ENCODE results near the gene HOXA9. TPM values are rescaled to one million over a fixed set of nuclear protein-coding genes. Genes with fewer than 3 reads are reported as not detected.

HOXA9 gene
- total RNA-seq, 8 experiments from 2014 or later, result 1.3 to 95.2 (median 2.5) TPM

DNA sequence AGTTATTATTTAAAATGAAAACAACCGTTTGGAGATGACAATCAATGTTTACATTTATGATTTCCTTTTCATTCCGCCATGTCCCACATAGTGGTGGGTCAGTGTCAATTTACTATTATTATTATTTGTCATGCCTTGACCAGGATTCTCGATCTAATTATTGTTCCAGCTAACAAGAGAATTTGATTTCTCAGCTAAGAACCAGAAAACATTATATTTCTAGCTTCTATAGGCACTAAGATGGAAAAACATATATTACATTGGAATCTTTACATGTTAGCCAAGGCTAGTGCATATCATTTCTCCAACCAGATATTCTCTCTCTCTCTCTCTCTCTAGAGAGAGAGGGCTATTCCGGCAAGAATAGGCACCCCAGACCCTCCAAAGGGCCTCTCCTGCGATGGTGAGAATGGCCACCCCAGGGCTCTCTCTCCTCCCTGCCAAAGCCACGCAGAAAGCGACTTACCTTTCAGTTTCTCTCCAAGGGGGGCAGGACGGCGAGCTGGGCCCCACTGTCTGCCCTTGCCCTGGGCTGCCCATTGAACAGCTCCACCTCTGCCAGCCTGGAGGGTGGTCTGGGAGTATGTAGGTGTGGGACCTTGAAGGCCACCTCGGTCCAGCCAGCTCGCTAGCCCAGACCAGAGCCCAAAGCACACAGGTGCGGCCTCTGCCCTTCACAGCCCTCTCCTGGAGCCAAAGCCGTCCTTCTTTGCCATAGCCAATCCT, 15.3 kb downstream of the HOXA9 start:
- Histone ChIP-seq H3K4me3 (peak overlapping the region; percentile 41 to 63 (median 47)), H3K4me1 (replicated peaks in 1 of 2) (peaks cover 9 to 30% of the 10 kb centered on the region in 2 donors), H3K27ac (peak overlapping the region; percentile 3 to 90)
- in situ Hi-C loops (cut with MboI; ENCODE audit: low pct_unique_long_range_greater_than_20kb in 2 of 9, low sequenced_read_pairs in 9 of 9, unreplicated experiment in 9 of 9), result loop anchor here in 5 of 9 experiments (10.0 to 25.0 kb wide), 4 partner anchors 295 to 1288 kb away; no protein-coding TSS in a partner anchor
- WGBS, 10 experiments, result 38 to 75% (median 57%) methylated on average over 1 to 10 of the region's 13 CpGs
- peak in 6 of 8 experiments; percentile 2 to 36 (median 14) for ATAC-seq (replicated peaks in 6 of 8)

DNA sequence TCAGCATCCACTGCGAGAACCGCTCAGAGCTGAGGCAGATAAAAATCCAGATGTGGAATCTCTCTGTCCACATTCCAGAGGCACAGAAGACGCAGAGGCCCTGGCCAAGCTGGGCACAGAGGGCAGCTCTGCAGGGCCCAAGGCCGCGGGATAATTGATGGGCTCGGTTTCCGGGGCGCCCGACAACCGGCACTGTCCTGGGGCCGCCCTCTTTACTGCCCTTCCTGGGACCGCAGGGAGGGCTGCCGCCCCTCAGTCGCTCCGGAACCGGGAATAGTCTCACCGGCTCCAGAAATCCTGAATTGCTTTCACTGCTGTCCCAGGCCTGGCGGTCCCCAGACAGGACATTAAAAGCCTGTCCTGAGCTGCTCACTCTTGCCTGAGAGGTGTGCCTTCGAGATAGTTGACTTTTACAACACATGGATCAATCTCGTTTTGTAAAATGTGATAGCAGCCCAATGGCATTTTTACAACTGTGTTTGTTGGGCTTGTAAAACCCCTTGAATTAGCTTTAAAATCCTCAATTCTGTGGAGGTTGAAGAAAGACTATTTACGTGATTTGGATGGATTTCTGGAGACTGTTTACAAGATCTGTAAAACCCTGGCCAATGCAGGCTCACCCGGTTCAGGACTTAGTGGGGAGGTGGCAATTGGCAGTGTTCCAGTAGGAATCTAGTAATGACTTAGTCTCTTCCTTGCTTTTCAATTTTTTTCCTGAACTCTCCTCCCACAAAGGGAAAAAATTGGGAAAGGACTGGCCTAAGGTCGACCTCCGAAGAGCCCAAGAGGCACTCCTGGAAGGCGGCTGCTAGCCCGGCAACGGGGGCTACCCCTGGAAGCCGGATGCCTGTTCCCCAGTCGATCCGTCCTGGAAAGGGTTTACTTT, 16.3 kb downstream of the HOXA9 start:
- peak in 5 of 8 experiments; percentile 3 to 15 (median 12) for ATAC-seq (replicated peaks in 6 of 8)
- WGBS, 10 experiments, result 18 to 80% (median 40%) methylated on average over 1 to 10 of the region's 30 CpGs; no CpG with 5 or more reads in 2 of the 10 experiments
- Histone ChIP-seq H3K4me3 (peak overlapping the region; percentile 24 to 63 (median 47)), H3K27ac (peak overlapping the region; percentile 15 to 90), H3K4me1 (replicated peaks in 1 of 2) (peaks cover 9 to 36% of the 10 kb centered on the region in 2 donors)
- in situ Hi-C loops (cut with MboI; ENCODE audit: low pct_unique_long_range_greater_than_20kb in 2 of 9, low sequenced_read_pairs in 9 of 9, unreplicated experiment in 9 of 9), result loop anchor here in 2 of 9 experiments (10.0 kb wide), 1 partner anchor 294 kb away; no protein-coding TSS in a partner anchor

- Histone ChIP-seq H3K4me3 (peak overlapping the region; percentile 24 to 63 (median 47)), H3K4me1 (replicated peaks in 1 of 2) (peaks cover 9 to 38% of the 10 kb centered on the region in 2 donors), H3K27ac (peak overlapping the region in 1 of 2 donors; percentile 90)
- peak in 5 of 8 experiments; percentile 2 to 26 (median 7) for ATAC-seq (replicated peaks in 6 of 8)
- in situ Hi-C loops (cut with MboI; ENCODE audit: low pct_unique_long_range_greater_than_20kb in 2 of 9, low sequenced_read_pairs in 9 of 9, unreplicated experiment in 9 of 9), result loop anchor here in 2 of 9 experiments (10.0 kb wide), 1 partner anchor 293 kb away; no protein-coding TSS in a partner anchor
- 22 to 86% (median 30%) methylated on average over 3 to 13 of the region's 28 CpGs; no CpG with 5 or more reads in 4 of the 10 experiments for WGBS, 10 experiments
Observed at GRCh38 chr7:27148031-27148755, 17.1 kb downstream of the HOXA9 start.

- Histone ChIP-seq H3K27ac (peak within 1 kb of the TSS in 1 of 2 donors; percentile 90), H3K4me1 (replicated peaks in 1 of 2) (peaks cover 9 to 38% of the 10 kb centered on the region in 2 donors), H3K4me3 (peak within 1 kb of the TSS; percentile 24 to 63 (median 47))
- in situ Hi-C loops (cut with MboI; ENCODE audit: low pct_unique_long_range_greater_than_20kb in 2 of 9, low sequenced_read_pairs in 9 of 9, unreplicated experiment in 9 of 9), result loop anchor here in 2 of 9 experiments (10.0 kb wide), 1 partner anchor 293 kb away; no protein-coding TSS in a partner anchor
- 7 to 91% (median 80%) methylated on average over 3 to 25 of the region's 63 CpGs; no CpG with 5 or more reads in 1 of the 10 experiments for WGBS, 10 experiments
- ATAC-seq (replicated peaks in 6 of 8), result peak in 3 of 8 experiments; percentile 2 to 34 (median 34)
Observed at GRCh38 chr7:27147199-27148030, 17.9 kb downstream of the HOXA9 start, which contains the start of gene HOXA6. Gene HOXA6 (minus strand): TSS chr7:27147774. CDS start chr7:27147749, 25 bp downstream.

DNA sequence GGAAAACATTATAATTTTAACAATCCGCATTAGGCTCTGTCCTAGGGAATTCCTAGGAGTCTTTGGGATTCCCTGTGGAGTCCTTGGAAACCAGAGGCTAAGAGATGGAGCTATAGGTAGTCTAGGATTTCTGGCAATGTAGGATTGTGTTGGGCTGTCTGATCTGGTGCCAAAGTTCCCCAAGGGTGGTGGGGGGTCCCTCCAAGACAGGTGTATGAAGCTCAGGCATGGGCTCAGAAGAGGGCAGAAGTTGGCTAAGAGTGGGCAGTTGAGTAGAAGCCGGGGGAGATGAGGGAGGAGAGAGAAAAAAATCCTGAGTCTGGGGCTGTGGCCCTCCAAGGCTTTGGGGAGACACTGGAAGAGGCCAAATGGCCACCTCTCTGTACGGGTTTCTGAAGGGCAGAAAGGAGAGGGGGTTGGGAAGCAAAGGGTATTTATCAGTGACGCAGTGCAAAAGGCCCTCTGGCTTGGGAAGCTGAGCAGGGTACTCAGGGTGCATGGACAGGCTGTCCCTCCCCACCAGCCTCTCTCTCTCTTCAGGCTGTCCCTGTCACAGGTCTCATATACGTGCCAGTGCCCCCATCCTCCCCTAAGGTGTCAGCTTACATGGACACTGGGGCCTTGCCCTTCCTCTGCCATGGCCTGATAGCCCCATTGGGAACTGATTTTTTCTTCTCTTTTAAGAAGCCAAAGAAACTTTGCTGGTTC, 18.7 kb downstream of the HOXA9 start:
- Histone ChIP-seq H3K4me3 (peak overlapping the region in 3 of 5 donors; percentile 46 to 63 (median 47)), H3K4me1 (replicated peaks in 1 of 2) (peaks cover 8 to 37% of the 10 kb centered on the region in 2 donors), H3K27ac (peak overlapping the region in 1 of 2 donors; percentile 90)
- in situ Hi-C loops (cut with MboI; ENCODE audit: low pct_unique_long_range_greater_than_20kb in 2 of 9, low sequenced_read_pairs in 9 of 9, unreplicated experiment in 9 of 9), result loop anchor here in 2 of 9 experiments (10.0 kb wide), 1 partner anchor 292 kb away; no protein-coding TSS in a partner anchor
- 57 to 78% (median 60%) methylated on average over 1 to 4 of the region's 5 CpGs; no CpG with 5 or more reads in 4 of the 10 experiments for WGBS, 10 experiments
- ATAC-seq (replicated peaks in 6 of 8), result no peak

DNA sequence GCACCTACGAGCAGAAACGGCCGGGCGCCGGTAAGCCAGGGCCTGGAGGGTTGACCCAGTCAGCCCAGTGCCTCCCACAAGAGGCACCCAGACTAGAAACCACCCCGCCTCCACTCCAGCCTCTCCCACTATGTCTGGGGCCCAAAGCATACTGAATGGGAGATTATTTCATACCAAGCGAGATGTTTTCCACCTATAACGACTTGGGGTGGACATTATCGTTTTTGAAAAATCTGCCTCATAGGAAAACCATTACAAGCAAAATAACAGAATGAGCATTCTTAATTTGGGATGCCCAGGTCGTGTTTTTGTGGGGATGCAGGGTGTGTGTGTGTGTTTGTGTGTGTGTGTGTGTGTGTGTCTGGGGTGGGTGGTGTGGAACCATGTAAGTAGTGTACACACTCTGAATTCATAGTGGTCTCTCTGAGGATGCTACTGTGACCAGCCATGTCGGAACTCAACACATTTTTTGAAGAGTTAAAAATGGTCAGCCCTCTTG, 19.4 kb downstream of the HOXA9 start:
- in situ Hi-C loops (cut with MboI; ENCODE audit: low pct_unique_long_range_greater_than_20kb in 2 of 9, low sequenced_read_pairs in 9 of 9, unreplicated experiment in 9 of 9), result loop anchor here in 2 of 9 experiments (10.0 kb wide), 1 partner anchor 291 kb away; no protein-coding TSS in a partner anchor
- no peak for ATAC-seq (replicated peaks in 6 of 8)
- 40 to 100% (median 79%) methylated on average over 1 to 9 of the region's 11 CpGs; no CpG with 5 or more reads in 2 of the 10 experiments for WGBS, 10 experiments
- peak overlapping the region in 3 of 5 donors; percentile 46 to 63 (median 47) for H3K4me3 ChIP-seq
- H3K27ac ChIP-seq, result peak overlapping the region in 1 of 2 donors; percentile 90
- H3K4me1 ChIP-seq (replicated peaks in 1 of 2), result peaks cover 5 to 34% of the 10 kb centered on the region in 2 donors

- peak overlapping the region; percentile 66 to 90 for H3K27ac ChIP-seq
- peak overlapping the region in 3 of 5 donors; percentile 46 to 63 (median 47) for H3K4me3 ChIP-seq
- in situ Hi-C loops (cut with MboI; ENCODE audit: low pct_unique_long_range_greater_than_20kb in 2 of 9, low sequenced_read_pairs in 9 of 9, unreplicated experiment in 9 of 9), result loop anchor here in 2 of 9 experiments (10.0 kb wide), 1 partner anchor 291 kb away; no protein-coding TSS in a partner anchor
- ATAC-seq (replicated peaks in 6 of 8), result no peak
- 10 to 97% (median 79%) methylated on average over 1 to 22 of the region's 47 CpGs; no CpG with 5 or more reads in 4 of the 10 experiments for WGBS, 10 experiments
- peaks cover 5 to 31% of the 10 kb centered on the region in 2 donors for H3K4me1 ChIP-seq (replicated peaks in 1 of 2)
Observed at GRCh38 chr7:27145165-27145913, 20.0 kb downstream of the HOXA9 start.

GRCh38 chr7:27144781-27145164, 20.6 kb downstream of the HOXA9 start:
- Histone ChIP-seq H3K27ac (peak overlapping the region; percentile 66 to 90), H3K4me1 (replicated peaks in 1 of 2) (peaks cover 5 to 28% of the 10 kb centered on the region in 2 donors), H3K4me3 (peak overlapping the region; percentile 3 to 81 (median 47))
- in situ Hi-C loops (cut with MboI; ENCODE audit: low pct_unique_long_range_greater_than_20kb in 2 of 9, low sequenced_read_pairs in 9 of 9, unreplicated experiment in 9 of 9), result loop anchor here in 2 of 9 experiments (10.0 kb wide), 1 partner anchor 290 kb away; no protein-coding TSS in a partner anchor
- WGBS, 10 experiments, result 9 to 15% methylated on average over 4 to 6 of the region's 31 CpGs; no CpG with 5 or more reads in 8 of the 10 experiments
- ATAC-seq (replicated peaks in 6 of 8), result no peak

GRCh38 chr7:27143950-27144780, 21.2 kb downstream of the HOXA9 start:
- Histone ChIP-seq H3K4me3 (peak overlapping the region; percentile 46 to 81 (median 63)), H3K27ac (peak overlapping the region; percentile 66 to 90), H3K4me1 (replicated peaks in 1 of 2) (peaks cover 5 to 24% of the 10 kb centered on the region in 2 donors)
- ATAC-seq (replicated peaks in 6 of 8), result no peak
- in situ Hi-C loops (cut with MboI; ENCODE audit: low pct_unique_long_range_greater_than_20kb in 2 of 9, low sequenced_read_pairs in 9 of 9, unreplicated experiment in 9 of 9), result loop anchor here in 2 of 9 experiments (10.0 kb wide), 1 partner anchor 289 kb away; no protein-coding TSS in a partner anchor
- 4 to 96% (median 24%) methylated on average over 1 to 30 of the region's 40 CpGs; no CpG with 5 or more reads in 2 of the 10 experiments for WGBS, 10 experiments

All from motor neuron (in vitro differentiated cells).